AG08395 (cell line): ENCODE measurements around the gene FAM120AOS.

Experiments used
- DNase-seq: peaks from one replicate; pipeline ENCODE4 v3.0.0; 2012; ENCODE audit warnings: mixed read lengths, low spot score

FAM120AOS gene

DNA sequence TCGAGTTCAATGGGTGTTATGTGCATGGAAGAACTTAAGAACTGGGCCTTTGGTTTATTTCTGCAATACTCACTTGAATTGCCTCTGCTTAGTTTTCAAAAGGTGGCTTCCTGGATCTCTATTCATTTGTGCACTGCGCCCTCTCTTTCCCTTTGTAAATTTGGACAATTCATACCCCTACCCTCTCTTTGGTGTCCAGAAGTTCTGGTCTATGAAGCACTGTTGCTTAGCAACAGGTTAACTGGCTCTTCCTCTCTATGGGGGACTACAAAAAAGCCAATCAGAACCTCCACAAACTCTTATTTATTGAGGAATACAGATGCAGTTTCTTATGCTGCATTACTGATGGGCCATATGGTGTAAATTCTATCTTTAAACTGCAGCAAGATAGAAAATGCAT, 15.4 kb downstream of the FAM120AOS start:
- no peak for DNase-seq

GRCh38 chr9:93436655-93437407, 16.6 kb downstream of the FAM120AOS start:
- no peak for DNase-seq

- no peak for DNase-seq
These were observed 17.2 kb downstream of the FAM120AOS start for GRCh38 chr9:93436218-93436617.

- no peak for DNase-seq
These were observed 18.0 kb downstream of the FAM120AOS start for GRCh38 chr9:93435386-93435785.

GRCh38 chr9:93434056-93434455, 19.3 kb downstream of the FAM120AOS start:
- DNase-seq, result no peak

DNA sequence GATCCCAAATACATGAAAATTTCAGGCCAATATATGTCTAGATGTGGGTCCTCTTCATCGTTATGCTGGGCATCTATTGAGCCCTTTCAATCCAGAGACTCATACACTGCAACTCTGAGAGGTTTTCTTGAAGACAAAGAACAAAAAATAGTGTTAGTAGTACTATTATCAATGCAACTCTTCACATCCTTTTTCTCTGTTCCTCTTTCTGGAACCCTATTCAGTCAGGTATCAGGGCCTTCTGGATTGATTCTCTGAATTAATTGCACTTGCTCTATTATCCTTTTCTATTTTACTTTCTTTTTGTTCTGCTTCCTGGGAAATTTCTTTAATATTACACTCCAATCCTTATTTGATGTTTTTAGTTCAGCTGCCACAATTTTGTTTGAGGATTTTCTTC, 20.4 kb downstream of the FAM120AOS start:
- no peak for DNase-seq

DNA sequence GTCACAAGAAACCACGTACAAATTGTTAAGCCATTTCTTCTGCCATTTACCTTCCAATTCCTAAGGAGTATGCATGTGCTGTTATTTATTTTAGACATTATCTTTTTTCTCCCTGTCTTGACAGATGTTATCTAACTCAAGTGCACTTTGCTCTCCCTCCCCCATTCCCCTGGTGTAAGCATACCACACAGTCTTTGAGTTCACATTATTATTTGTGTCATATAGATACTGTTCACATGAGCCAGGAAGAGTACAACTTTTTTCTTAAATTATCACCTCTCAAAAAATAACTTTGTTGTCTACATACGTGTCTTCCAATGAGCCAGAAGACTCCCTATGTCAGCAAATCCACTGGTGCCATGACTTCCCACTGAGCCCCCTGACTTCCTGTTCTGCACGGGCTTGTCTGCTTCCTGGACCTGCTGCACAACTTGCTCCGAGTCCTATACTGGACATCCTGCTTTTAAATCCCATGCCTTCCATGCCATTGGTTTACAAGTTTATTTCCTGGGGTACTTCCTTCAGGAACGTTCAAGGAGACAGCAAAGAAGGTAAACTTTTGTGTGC, 21.8 kb downstream of the FAM120AOS start:
- no peak for DNase-seq

GRCh38 chr9:93427655-93428379, 25.6 kb downstream of the FAM120AOS start:
- no peak for DNase-seq

DNA sequence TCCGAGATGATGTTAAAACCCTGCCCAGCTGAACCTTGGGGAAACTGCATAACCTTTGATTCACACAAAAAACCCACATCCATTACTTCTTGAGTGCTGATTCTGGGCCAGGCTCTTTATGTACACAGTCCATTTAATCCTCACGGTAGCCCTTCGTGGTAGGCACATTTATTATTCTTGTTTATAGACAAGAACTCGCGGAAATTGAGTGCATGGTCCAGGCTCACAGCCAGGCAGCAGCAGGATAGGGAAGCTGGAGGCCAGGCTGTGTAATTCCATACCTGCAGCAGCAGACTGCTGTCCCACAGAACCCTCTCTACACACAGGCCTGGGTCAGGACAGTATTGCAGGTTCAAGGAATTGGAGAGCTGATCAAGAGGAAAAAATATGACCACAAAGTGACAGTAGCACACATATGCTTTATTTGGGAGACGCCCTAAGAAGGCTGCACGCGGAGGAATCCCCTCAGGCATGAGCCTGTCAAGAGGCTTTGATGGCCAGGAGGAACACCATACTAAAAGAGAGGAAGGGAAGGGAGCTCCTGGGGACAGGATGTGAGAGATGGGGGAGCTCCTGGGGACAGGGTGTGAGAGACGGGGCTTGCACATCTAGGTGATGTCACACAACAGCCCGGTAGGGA, 30.3 kb downstream of the FAM120AOS start:
- no peak for DNase-seq

- no peak for DNase-seq
These were observed 34.4 kb downstream of the FAM120AOS start for GRCh38 chr9:93419023-93419422.

DNA sequence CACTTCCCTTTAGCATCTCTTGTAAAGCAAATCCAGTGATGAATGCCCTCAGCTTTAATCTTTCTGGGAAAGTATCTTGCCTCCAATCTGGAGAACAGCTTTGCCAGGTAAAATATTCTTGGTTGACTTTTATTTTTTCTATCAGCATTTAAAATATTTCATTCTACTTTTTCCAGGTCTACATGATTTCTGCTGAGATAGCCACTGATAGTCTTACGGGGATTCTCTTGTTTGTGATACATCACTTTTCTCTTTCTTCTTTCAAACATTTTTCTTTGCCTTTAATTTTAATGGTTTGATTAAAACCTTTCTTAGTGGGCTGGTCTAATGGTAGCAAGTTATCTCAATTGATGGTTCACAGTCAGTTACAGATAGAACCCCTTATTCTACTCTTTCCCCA, 35.8 kb downstream of the FAM120AOS start:
- no peak for DNase-seq

DNA sequence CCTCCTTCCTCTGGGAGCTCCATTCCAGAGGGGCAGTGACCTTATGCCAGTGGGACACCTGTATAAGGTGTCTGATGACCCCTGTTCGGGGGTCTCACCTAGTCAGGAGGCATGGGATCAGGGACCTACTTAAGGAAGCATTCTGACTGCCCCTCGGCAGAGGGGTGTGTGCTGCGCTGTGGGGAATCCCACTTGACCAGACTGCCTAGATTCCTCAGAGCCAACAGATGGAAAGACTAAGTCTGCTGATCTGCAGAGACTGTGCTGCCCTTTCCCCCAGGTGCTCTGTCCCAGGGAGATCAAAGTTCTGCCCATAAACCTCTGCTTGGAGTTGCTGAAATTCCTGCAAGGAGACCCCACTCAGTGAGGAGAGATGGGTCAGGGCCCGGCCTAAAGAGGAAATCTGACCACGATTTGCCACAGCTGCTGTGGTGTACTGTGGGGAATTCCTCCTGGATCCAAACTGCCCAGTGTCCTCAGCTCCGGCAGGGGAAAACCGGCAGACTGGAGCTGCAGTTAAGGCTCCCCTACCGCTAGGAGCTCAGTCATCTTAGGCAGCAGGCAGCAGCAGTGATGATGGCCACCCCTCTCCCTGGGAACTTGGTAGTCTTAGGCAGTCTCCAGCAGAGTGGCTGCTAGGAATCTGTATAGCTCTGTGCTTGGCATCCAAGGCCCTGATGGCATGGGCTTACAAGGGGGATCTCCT, 36.7 kb downstream of the FAM120AOS start:
- no peak for DNase-seq

DNA sequence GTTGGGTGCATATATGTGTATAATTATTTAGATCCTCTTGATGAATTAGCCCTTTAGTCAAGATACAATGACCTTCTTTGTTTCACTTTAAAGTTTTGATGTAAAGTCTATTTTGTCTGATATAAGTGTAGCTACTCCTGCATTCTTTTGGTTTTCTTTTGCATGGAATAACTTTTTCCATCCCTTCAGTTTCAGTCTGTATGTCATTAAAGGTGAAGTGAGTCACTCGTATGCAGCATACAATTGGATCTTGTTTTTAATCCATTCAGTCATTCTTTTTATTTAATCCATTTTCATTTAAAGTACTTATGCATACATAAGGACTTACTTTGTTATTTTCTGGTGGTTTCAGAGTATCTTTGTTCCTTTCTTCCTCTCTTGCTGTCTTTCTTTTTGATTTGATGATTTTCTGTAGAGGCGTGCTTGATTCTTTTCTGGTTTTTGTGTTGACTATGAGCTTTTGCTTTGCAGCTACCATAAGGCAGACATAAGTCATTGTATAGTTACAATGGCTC, 38.1 kb downstream of the FAM120AOS start:
- DNase-seq, result no peak

- no peak for DNase-seq
These were observed 39.9 kb downstream of the FAM120AOS start for GRCh38 chr9:93413530-93413929.

DNA sequence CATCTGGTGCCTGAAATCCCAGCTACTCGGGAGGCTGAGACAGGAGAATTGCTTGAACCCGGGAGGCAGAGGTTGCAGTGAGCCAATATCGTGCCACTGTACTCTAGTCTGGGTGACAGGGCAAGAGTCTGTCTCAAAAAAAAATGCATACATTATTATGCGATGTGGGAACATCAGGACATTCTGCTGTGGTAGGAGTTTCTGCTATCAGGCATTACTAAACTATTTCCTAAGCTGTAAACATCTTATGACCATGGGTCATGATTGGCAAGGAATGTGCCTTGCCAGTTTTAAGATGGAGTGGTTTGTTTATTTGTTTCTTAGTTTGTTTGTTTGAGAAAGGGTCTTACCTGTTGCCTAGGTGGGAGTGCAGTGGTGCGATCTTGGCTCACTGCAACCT, 47.0 kb downstream of the FAM120AOS start:
- DNase-seq, result no peak

DNA sequence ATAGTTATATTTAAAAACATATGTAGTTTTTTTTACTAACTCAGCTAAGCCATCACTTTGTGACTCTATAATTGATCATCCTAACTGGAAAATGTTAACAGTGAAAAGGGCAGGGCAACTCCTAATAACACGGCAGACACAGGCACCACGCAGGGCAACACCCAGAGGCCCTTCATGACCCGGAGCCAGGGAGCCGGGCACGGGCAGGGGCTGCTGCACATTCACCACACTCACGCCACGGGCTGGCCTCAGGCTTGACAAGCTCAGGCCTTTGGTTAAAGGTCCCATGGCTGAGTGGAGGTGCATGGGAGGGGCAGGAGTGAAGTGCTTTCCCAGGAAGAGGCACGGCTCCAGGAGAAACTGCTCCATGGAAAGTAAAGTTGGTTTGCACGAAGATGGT, 54.9 kb downstream of the FAM120AOS start:
- no peak for DNase-seq

GRCh38 chr9:93397661-93398373, 55.6 kb downstream of the FAM120AOS start:
- no peak for DNase-seq
